SK-N-SH (cell line): ENCODE data around the gene NEMP2. TPM values are rescaled to one million over a fixed set of nuclear protein-coding genes. Genes with fewer than 3 reads are reported as not detected.

ENCODE experiments used
- CTCF ChIA-PET: fragments of 300-600, 350-600 bp; formaldehyde crosslinking; extraction: SDS; loops from one replicate; lab custom pipeline; 2021; lab: Yijun Ruan, JAX
- POLR2A ChIA-PET: fragments of 350-600 bp; sonication (Branson Sonifier 250); formaldehyde crosslinking; extraction: SDS; loops from one replicate; lab custom pipeline; 2020; ENCODE audit warnings: antibody characterized with exemption, inconsistent platforms; lab: Yijun Ruan, JAX
- DNase-seq: peaks from one replicate; pipeline ENCODE4 v3.0.0; 2012
- H2AFZ ChIP-seq: fragments of 200-600 bp; sonication (generic); 2 replicates; pipeline ENCODE4 v1.8.1; 2016; ENCODE audit warnings: antibody characterized with exemption, mild to moderate bottlenecking, low read depth
- H3F3A ChIP-seq: fragments of 200-600 bp; sonication (generic); replicated peaks from 2 replicates; pipeline ENCODE3; 2016; ENCODE audit warnings: antibody characterized with exemption, mild to moderate bottlenecking; ENCODE audit not compliant: insufficient read depth
- H3K27ac ChIP-seq, 2 experiments: fragments of 200-500 bp in 1 of 2; fragments of 200-600 bp in 1 of 2; sonication (Bioruptor generic) in 1 of 2; sonication (generic), shearing (Covaris generic) in 1 of 2; 2 replicates each; pipeline versions ENCODE4 v1.5.1 to v1.6.1; 2014 to 2016; ENCODE audit warnings: low read depth in 2 of 2, inconsistent platforms in 1 of 2, low read length in 1 of 2, mild to moderate bottlenecking in 1 of 2, mixed read lengths in 1 of 2
- H3K27me3 ChIP-seq: fragments of 200-600 bp; sonication (generic), shearing (Covaris generic); 2 replicates; pipeline ENCODE4 v1.6.1; 2016; ENCODE audit warnings: mixed run types; ENCODE audit not compliant: insufficient read depth
- H3K36me3 ChIP-seq, 2 experiments: fragments of 200-500 bp in 1 of 2; fragments of 200-600 bp in 1 of 2; sonication (Bioruptor generic) in 1 of 2; sonication (generic) in 1 of 2; replicated peaks in 1 of 2; 2 replicates each; pipeline versions ENCODE3 to v1.5.1; 2014 to 2016; ENCODE audit warnings: low read length in 1 of 2, mild to moderate bottlenecking in 1 of 2; ENCODE audit not compliant: insufficient read depth in 2 of 2, control insufficient read depth in 1 of 2
- H3K4me1 ChIP-seq, 2 experiments: fragments of 200-500 bp in 1 of 2; fragments of 200-600 bp in 1 of 2; sonication (Bioruptor generic) in 1 of 2; sonication (generic), shearing (Covaris generic) in 1 of 2; 2 replicates each; pipeline versions ENCODE4 v1.5.1 to v1.6.1; 2014 to 2016; ENCODE audit warnings: low read depth in 1 of 2, low read length in 1 of 2, mixed run types in 1 of 2; ENCODE audit not compliant: insufficient read depth in 2 of 2, control insufficient read depth in 1 of 2
- H3K4me2 ChIP-seq: fragments of 200-600 bp; sonication (generic), shearing (Covaris generic); 2 replicates; pipeline ENCODE4 v1.6.1; 2017; ENCODE audit warnings: mixed run types
- H3K4me3 ChIP-seq, 2 experiments: fragments of 200-500 bp in 1 of 2; fragments of 200-600 bp in 1 of 2; sonication (Bioruptor generic) in 1 of 2; sonication (generic), shearing (Covaris generic) in 1 of 2; 2 replicates each; pipeline versions ENCODE4 v1.5.1 to v1.8.1; 2014 to 2016; ENCODE audit warnings: low read depth in 2 of 2, inconsistent platforms in 1 of 2, low read length in 1 of 2, mild to moderate bottlenecking in 1 of 2, mixed read lengths in 1 of 2, moderate library complexity in 1 of 2
- H3K79me2 ChIP-seq: fragments of 200-600 bp; sonication (generic); 2 replicates; pipeline ENCODE4 v1.8.1; 2017; ENCODE audit warnings: mild to moderate bottlenecking; ENCODE audit not compliant: insufficient read depth
- H3K9ac ChIP-seq: fragments of 200-600 bp; sonication (generic); 2 replicates; pipeline ENCODE4 v1.6.1; 2017; ENCODE audit warnings: mixed run types
- H3K9me2 ChIP-seq: fragments of 200-600 bp; sonication (generic); 2 replicates; pipeline ENCODE4 v1.6.1; 2017; ENCODE audit warnings: mixed run types
- H3K9me3 ChIP-seq: fragments of 200-600 bp; sonication (generic); 2 replicates; pipeline ENCODE4 v1.6.1; 2017; ENCODE audit warnings: mixed run types, mild to moderate bottlenecking, moderate library complexity
- H4K20me1 ChIP-seq: fragments of 200-600 bp; sonication (generic); 2 replicates; pipeline ENCODE4 v1.6.1; 2017; ENCODE audit warnings: mild to moderate bottlenecking, mixed run types; ENCODE audit not compliant: insufficient read depth
- CHD2 ChIP-seq: fragments of 150-350 bp; IDR thresholded peaks from 2 replicates; pipeline ENCODE4 v1.6.1; 2018; ENCODE audit warnings: low read length; ENCODE audit not compliant: partially characterized antibody
- CTCF ChIP-seq: fragments of 200-600 bp; sonication (generic); IDR thresholded peaks from 2 replicates; pipeline ENCODE4 v1.6.1; 2017; ENCODE audit warnings: antibody characterized with exemption, mild to moderate bottlenecking, moderate library complexity
- EP300 ChIP-seq, 2 experiments: IDR thresholded peaks; 2 replicates each; pipeline versions ENCODE4 v1.4.0 to v1.6.1; 2012; ENCODE audit warnings: borderline replicate concordance in 1 of 2, low read depth in 1 of 2, low read length in 1 of 2
- FOSL2 ChIP-seq: IDR thresholded peaks from 2 replicates; pipeline ENCODE4 v1.4.0; 2012; ENCODE audit warnings: low read depth, mild to moderate bottlenecking, moderate library complexity, borderline replicate concordance
- GATA2 ChIP-seq: sonication (generic); formaldehyde crosslinking; IDR thresholded peaks from 2 replicates; pipeline ENCODE4 v1.5.0; 2020; ENCODE audit warnings: mild to moderate bottlenecking, missing genetic modification reagents
- IRF3 ChIP-seq: fragments of 150-350 bp; IDR thresholded peaks from 2 replicates; pipeline ENCODE4 v1.6.1; 2016; ENCODE audit warnings: mild to moderate bottlenecking, low read depth, low read length
- JUND ChIP-seq: IDR thresholded peaks from 2 replicates; pipeline ENCODE4 v1.4.0; 2012
- MXI1 ChIP-seq: IDR thresholded peaks from 2 replicates; pipeline ENCODE4 v1.6.1; 2012; ENCODE audit warnings: mild to moderate bottlenecking, low read depth, low read length, improper control_type of control experiment
- NFIC ChIP-seq: IDR thresholded peaks from 2 replicates; pipeline ENCODE4 v1.4.0; 2012; ENCODE audit warnings: borderline replicate concordance
- NRF1 ChIP-seq: IDR thresholded peaks from 2 replicates; pipeline ENCODE4 v1.6.1; 2012; ENCODE audit warnings: low read depth, mild to moderate bottlenecking, low read length
- POLR2AphosphoS5 ChIP-seq: IDR thresholded peaks from 2 replicates; pipeline ENCODE4 v1.6.1; 2012; ENCODE audit warnings: low read depth, low read length
- RAD21 ChIP-seq: IDR thresholded peaks from 2 replicates; pipeline ENCODE4 v1.6.1; 2012; ENCODE audit warnings: mild to moderate bottlenecking, low read length
- REST ChIP-seq: IDR thresholded peaks from 2 replicates; pipeline ENCODE4 v1.6.1; 2012; ENCODE audit warnings: mild to moderate bottlenecking, low read depth, low read length, moderate library complexity
- RXRA ChIP-seq: IDR thresholded peaks from 2 replicates; pipeline ENCODE4 v1.4.0; 2012; ENCODE audit warnings: low read depth, mild to moderate bottlenecking, borderline replicate concordance
- SIN3A ChIP-seq: IDR thresholded peaks from 2 replicates; pipeline ENCODE4 v1.6.1; 2012; ENCODE audit warnings: low read depth, mild to moderate bottlenecking, low read length, moderate library complexity, borderline replicate concordance
- SMC3 ChIP-seq: IDR thresholded peaks from 2 replicates; pipeline ENCODE4 v1.6.1; 2012; ENCODE audit warnings: low read depth, low read length, improper control_type of control experiment
- TAF1 ChIP-seq: IDR thresholded peaks from 2 replicates; pipeline ENCODE4 v1.6.1; 2012; ENCODE audit warnings: low read depth, mild to moderate bottlenecking, low read length, moderate library complexity, borderline replicate concordance
- TEAD4 ChIP-seq: IDR thresholded peaks from 2 replicates; pipeline ENCODE4 v1.4.0; 2012; ENCODE audit warnings: mild to moderate bottlenecking, borderline replicate concordance; ENCODE audit not compliant: insufficient read depth
- USF2 ChIP-seq: fragments of 150-350 bp; IDR thresholded peaks from 2 replicates; pipeline ENCODE4 v1.6.1; 2017; ENCODE audit warnings: antibody characterized with exemption, low read length, low read depth, borderline replicate concordance
- WGBS: methylation state at CpG from one replicate; pipeline ENCODE4 v1.1.6; 2017; ENCODE audit warnings: low lambda C conversion rate; 5-methylcytosine and 5-hydroxymethylcytosine counted together
- polyA plus RNA-seq, 3 experiments: library from polyadenylated mRNA; depleted of rRNA; stranded (reverse); fragments of >200 nt; gene quantifications; 2 replicates each; pipeline ENCODE4 v1.2.3, GENCODE V29; 2012

NEMP2 gene
- polyA plus RNA-seq, 1 of the 3 experiments (the other 2 are of a cell fraction) = 2.0 TPM

- TF ChIP-seq IRF3 (no peak), EP300 (IDR thresholded peaks at IDR 0.05; ENCODE audit: borderline replicate concordance in 1 of 2, low read depth in 1 of 2, low read length in 1 of 2) (no peak), CTCF (no peak), RAD21 (no peak)
Observed at GRCh38 chr2:190553254-190553653, 18.7 kb upstream of the NEMP2 start (continued).

GRCh38 chr2:190551928-190552327 lies 17.4 kb upstream of the NEMP2 start:
- Histone ChIP-seq H4K20me1 (no peaks in the 10 kb centered on the region), H3K4me3 (no peak overlapping the region), H3K9me3 (no peaks in the 10 kb centered on the region), H3K79me2 (no peaks in the 10 kb centered on the region), H3K9ac (no peak overlapping the region), H3K9me2 (no peaks in the 10 kb centered on the region), H2AFZ (no peak overlapping the region), H3K4me1 (no peaks in the 10 kb centered on the region; a peak in 1 of 4 replicates), H3F3A (no peaks in the 10 kb centered on the region), H3K27me3 (no peaks in the 10 kb centered on the region), H3K36me3 (no peaks in the 10 kb centered on the region), H3K4me2 (no peak overlapping the region), H3K27ac (no peak overlapping the region)
- TF ChIP-seq TAF1 (no peak), RXRA (no peak), MXI1 (no peak), NRF1 (no peak)
- no peak for DNase-seq
- ChIA-PET POLR2A (no interaction called here), CTCF (interaction anchor here (0.9 kb wide), 1 partner anchor 13 kb away, joined by 3 read pairs; no protein-coding TSS in a partner anchor)
- WGBS = 71% methylated on average over 4 of the region's 4 CpGs

GRCh38 chr2:190550137-190550536 lies 15.6 kb upstream of the NEMP2 start:
- Histone ChIP-seq H3K4me1 (no peaks in the 10 kb centered on the region; a peak in 1 of 4 replicates), H2AFZ (no peak overlapping the region), H3K27ac (no peak overlapping the region), H3K9me3 (no peaks in the 10 kb centered on the region), H3K79me2 (no peaks in the 10 kb centered on the region), H3K9ac (no peak overlapping the region), H4K20me1 (no peaks in the 10 kb centered on the region), H3K9me2 (no peaks in the 10 kb centered on the region), H3K4me3 (no peak overlapping the region), H3K27me3 (no peaks in the 10 kb centered on the region), H3F3A (peaks cover 11% of the 10 kb centered on the region), H3K4me2 (no peak overlapping the region), H3K36me3 (no peaks in the 10 kb centered on the region)
- WGBS = 95% methylated on average over 3 of the region's 3 CpGs
- no peak for DNase-seq
- CTCF ChIA-PET = interaction anchor here (0.9 to 1.0 kb wide), 2 partner anchors 9 to 25 kb away, joined by 4 read pairs; no protein-coding TSS in a partner anchor
- POLR2A ChIA-PET = no interaction called here
- TF ChIP-seq NFIC (no peak), REST (no peak), TEAD4 (no peak), SIN3A (no peak), JUND (no peak), GATA2 (CRISPR knock-in tag) (no peak), SMC3 (no peak), USF2 (no peak), FOSL2 (no peak), CHD2 (no peak), POLR2AphosphoS5 (no peak)
